GM13976 (cell line): ENCODE results near the gene GRID1.

Source experiments
- DNase-seq: peaks from one replicate; pipeline ENCODE4 v3.0.0; 2012; ENCODE audit warnings: low spot score
- CTCF ChIP-seq: IDR thresholded peaks from 2 replicates; pipeline ENCODE4 v1.5.1; 2012; ENCODE audit warnings: borderline replicate concordance, mild to moderate bottlenecking; ENCODE audit not compliant: insufficient read depth; ENCODE audit errors: extremely low read depth, missing control alignments, control extremely low read depth
- in situ Hi-C: fragments of 300-500 bp; cut with MboI; formaldehyde crosslinking; loops from one replicate; pipeline ENCODE4 v1.12.0; 2022; ENCODE audit warnings: low sequenced_read_pairs, mixed read lengths, inconsistent platforms; ENCODE audit not compliant: unreplicated experiment

The GRID1 gene

GRCh38 chr10:86229376-86229775, 137.2 kb downstream of the GRID1 start:
- in situ Hi-C loops: no loop called here
- no peak for DNase-seq
- no peak for TF ChIP-seq CTCF

GRCh38 chr10:86227501-86228258, 138.9 kb downstream of the GRID1 start:
- in situ Hi-C loops: no loop called here
- no peak for DNase-seq
- no peak for TF ChIP-seq CTCF

- TF ChIP-seq CTCF: no peak
- DNase-seq: no peak
- in situ Hi-C loops: no loop called here
Observed at GRCh38 chr10:86226781-86227201, 139.8 kb downstream of the GRID1 start.

- no peak for TF ChIP-seq CTCF
- in situ Hi-C loops: no loop called here
- DNase-seq: no peak
Observed at GRCh38 chr10:86226016-86226415, 140.6 kb downstream of the GRID1 start.

- no peak for DNase-seq
- no peak for TF ChIP-seq CTCF
- in situ Hi-C loops: no loop called here
Observed at GRCh38 chr10:86225103-86225782, 141.4 kb downstream of the GRID1 start.

- TF ChIP-seq CTCF: no peak
- DNase-seq: no peak
- in situ Hi-C loops: no loop called here
Observed at GRCh38 chr10:86224354-86225102, 142.1 kb downstream of the GRID1 start.
